ENCODE results near the gene FNDC10.

FNDC10 gene

DNA sequence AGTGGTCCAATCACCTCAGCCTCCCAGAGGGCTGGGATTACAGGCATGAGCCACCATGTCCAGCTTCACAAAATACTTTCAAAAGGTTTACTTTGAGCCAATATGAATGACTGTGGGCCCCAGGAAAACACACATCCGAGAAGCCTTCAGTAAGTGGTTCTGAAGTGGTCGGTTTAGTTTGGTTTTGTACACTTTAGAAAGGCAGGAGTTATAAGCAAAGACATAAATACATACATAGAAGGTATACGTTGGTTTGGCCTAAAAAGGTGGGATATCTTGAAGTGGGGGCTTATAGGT lies 12.1 kb upstream of the FNDC10 start:
- TF ChIP-seq, protein P1, sequence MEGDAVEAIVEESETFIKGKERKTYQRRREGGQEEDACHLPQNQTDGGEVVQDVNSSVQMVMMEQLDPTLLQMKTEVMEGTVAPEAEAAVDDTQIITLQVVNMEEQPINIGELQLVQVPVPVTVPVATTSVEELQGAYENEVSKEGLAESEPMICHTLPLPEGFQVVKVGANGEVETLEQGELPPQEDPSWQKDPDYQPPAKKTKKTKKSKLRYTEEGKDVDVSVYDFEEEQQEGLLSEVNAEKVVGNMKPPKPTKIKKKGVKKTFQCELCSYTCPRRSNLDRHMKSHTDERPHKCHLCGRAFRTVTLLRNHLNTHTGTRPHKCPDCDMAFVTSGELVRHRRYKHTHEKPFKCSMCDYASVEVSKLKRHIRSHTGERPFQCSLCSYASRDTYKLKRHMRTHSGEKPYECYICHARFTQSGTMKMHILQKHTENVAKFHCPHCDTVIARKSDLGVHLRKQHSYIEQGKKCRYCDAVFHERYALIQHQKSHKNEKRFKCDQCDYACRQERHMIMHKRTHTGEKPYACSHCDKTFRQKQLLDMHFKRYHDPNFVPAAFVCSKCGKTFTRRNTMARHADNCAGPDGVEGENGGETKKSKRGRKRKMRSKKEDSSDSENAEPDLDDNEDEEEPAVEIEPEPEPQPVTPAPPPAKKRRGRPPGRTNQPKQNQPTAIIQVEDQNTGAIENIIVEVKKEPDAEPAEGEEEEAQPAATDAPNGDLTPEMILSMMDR (IDR thresholded peaks at IDR 0.05; ENCODE audit: low read depth, low read length) = no peak
- no peak for DNase-seq (ENCODE audit: low read depth in 2 of 2)
- H3K4me3 ChIP-seq (replicated peaks in 1 of 2; ENCODE audit: low read depth in 2 of 2, low read length in 2 of 2) = no peak overlapping the region

DNA sequence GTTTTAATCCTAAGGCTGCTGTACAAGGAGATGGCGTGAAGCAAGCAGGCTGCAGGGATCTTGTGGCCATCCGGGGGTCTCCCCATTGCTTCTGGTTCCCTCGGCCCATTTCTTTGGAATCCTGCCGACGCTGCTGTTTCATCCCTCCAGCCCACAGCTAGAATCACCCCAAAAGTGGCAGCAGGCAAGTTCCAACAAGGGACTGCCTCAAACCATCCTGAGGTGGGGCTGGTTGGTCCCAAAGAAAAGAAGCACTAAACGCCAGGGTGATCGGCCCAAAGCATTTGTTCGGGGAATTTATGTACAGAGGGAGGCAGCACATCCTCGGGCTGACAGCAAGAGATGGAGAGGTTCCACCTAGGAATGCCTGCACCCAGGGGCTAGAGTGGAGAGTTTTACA lies 10.9 kb upstream of the FNDC10 start:
- H3K4me3 ChIP-seq (replicated peaks in 1 of 2; ENCODE audit: low read depth in 2 of 2, low read length in 2 of 2) = no peak overlapping the region
- no peak for DNase-seq (ENCODE audit: low read depth in 2 of 2)
- TF ChIP-seq, protein P1 (IDR thresholded peaks at IDR 0.05; ENCODE audit: low read depth, low read length) = no peak

- no peak for DNase-seq (ENCODE audit: low read depth in 2 of 2)
- TF ChIP-seq, protein P1 (IDR thresholded peaks at IDR 0.05; ENCODE audit: low read depth, low read length) = no peak
- no peak overlapping the region for H3K4me3 ChIP-seq (replicated peaks in 1 of 2; ENCODE audit: low read depth in 2 of 2, low read length in 2 of 2)
Observed at GRCh38 chr1:1609822-1610485, 10.0 kb upstream of the FNDC10 start.

GRCh38 chr1:1606232-1606631 lies 6.3 kb upstream of the FNDC10 start:
- no peak overlapping the region for H3K4me3 ChIP-seq (replicated peaks in 1 of 2; ENCODE audit: low read depth in 2 of 2, low read length in 2 of 2)
- TF ChIP-seq, protein P1 (IDR thresholded peaks at IDR 0.05; ENCODE audit: low read depth, low read length) = no peak
- DNase-seq (ENCODE audit: low read depth in 2 of 2) = no peak

DNA sequence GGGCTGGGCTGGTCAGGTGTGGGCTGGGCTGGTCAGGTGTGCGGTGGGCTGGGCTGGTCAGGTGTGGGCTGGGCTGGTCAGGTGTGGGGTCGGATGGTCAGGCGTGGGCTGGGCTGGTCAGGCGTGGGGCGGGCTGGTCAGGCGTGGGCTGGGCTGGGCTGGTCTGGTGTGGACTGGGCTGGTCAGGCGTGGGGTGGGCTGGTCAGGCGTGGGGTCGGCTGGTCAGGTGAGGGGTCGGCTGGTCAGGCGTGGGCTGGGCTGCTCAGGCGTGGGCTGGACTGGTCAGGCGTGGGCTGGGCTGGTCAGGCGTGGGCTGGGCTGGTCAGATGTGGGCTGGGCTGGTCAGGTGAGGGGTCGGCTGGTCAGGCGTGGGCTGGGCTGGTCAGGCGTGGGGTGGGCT lies 5.8 kb upstream of the FNDC10 start:
- H3K4me3 ChIP-seq (replicated peaks in 1 of 2; ENCODE audit: low read depth in 2 of 2, low read length in 2 of 2) = no peak overlapping the region
- TF ChIP-seq, protein P1 (IDR thresholded peaks at IDR 0.05; ENCODE audit: low read depth, low read length) = no peak
- DNase-seq (ENCODE audit: low read depth in 2 of 2) = no peak

DNA sequence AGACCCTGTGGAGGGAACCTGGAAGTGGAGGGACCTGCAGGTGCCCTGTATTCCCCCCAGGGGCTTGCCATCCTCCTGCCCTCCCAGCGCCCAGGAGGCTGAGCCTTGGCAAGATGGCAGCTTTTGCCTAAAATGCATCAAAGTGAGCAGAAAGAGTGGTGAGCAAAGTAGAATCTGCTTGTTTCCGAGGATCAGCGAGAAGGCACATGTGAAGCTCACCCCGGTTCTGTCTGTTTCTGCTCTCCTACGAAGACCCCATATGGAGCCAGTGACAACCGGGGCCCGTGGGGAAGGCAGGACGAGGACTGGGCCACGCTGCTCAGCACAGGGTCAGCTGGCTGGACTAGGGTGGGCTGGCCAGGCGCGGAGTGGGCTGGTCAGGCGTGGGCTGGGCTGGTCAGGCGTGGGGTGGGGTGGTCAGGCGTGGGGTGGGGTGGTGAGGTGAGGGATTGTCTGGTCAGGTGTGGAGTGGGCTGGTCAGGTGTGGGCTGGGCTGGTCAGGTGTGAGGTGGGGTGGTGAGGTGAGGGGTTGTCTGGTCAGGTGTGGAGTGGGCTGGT lies 5.2 kb upstream of the FNDC10 start:
- H3K4me3 ChIP-seq (replicated peaks in 1 of 2; ENCODE audit: low read depth in 2 of 2, low read length in 2 of 2) = no peak overlapping the region
- DNase-seq (ENCODE audit: low read depth in 2 of 2) = no peak
- TF ChIP-seq, protein P1 (IDR thresholded peaks at IDR 0.05; ENCODE audit: low read depth, low read length) = no peak

Data from cardiac fibroblast (primary cell).